HepG2 (cell line): ENCODE measurements around the gene LRRN4. TPM values are rescaled to one million over a fixed set of nuclear protein-coding genes. Genes with fewer than 3 reads are reported as not detected.

Experiments used
- ATAC-seq: fragments of 200-7000 bp; cut with Tn5 transposase; 3 replicates; pipeline ENCODE4 v1.9.1; 2020; ENCODE audit warnings: mild to moderate bottlenecking, moderate library complexity
- BruUV-seq: library from RNA; stranded (reverse); fragments of 400-500 nt; replicated peaks from 2 replicates; lab custom pipeline; 2021; lab: Mats Ljungman, UMichigan
- CTCF ChIA-PET: fragments of 300-600 bp; formaldehyde crosslinking; extraction: SDS; loops from one replicate; lab custom pipeline; 2021; ENCODE audit warnings: low total read pairs, inconsistent platforms, low intra/inter-chr PET ratio; lab: Yijun Ruan, JAX
- POLR2A ChIA-PET: fragments of 350-600 bp; sonication (Branson Sonifier 250); formaldehyde crosslinking; loops from one replicate; lab custom pipeline; 2020; ENCODE audit warnings: antibody characterized with exemption, inconsistent platforms; lab: Yijun Ruan, JAX
- DNase-seq: peaks from one replicate; pipeline ENCODE4 v3.0.0-alpha.2; 2015; ENCODE audit warnings: low spot score
- FAIRE-seq: peaks from 3 replicates; lab custom pipeline; 2011; peaks lifted over from hg19 to GRCh38; lab: Jason Lieb, UNC
- H2AFZ ChIP-seq: one replicate; pipeline ENCODE4 v1.6.1; 2011; ENCODE audit warnings: low read length, inconsistent platforms
- H3K27ac ChIP-seq: fragments of 300-600 bp; 3 replicates; pipeline ENCODE4 v1.8.0; 2011; ENCODE audit warnings: mixed run types, mild to moderate bottlenecking, mixed read lengths, low read length, inconsistent platforms; ENCODE audit not compliant: insufficient read depth; ENCODE audit errors: extremely low read length
- H3K27me3 ChIP-seq, 2 experiments: fragments of 200-600 bp in 1 of 2; 2 replicates in 1 of 2; 3 replicates in 1 of 2; pipeline versions ENCODE4 v1.6.0 to v1.8.0; 2011; ENCODE audit warnings: low read length in 2 of 2, mild to moderate bottlenecking in 2 of 2, moderate library complexity in 2 of 2, inconsistent platforms in 1 of 2; ENCODE audit not compliant: insufficient read depth in 2 of 2, control insufficient read depth in 1 of 2
- H3K36me3 ChIP-seq, 2 experiments: fragments of 200-600 bp in 1 of 2; replicated peaks in 1 of 2; 2 replicates in 1 of 2; 3 replicates in 1 of 2; pipeline versions ENCODE4 v1.5.1 to v1.8.0; 2011; ENCODE audit warnings: low read length in 2 of 2, inconsistent platforms in 1 of 2; ENCODE audit not compliant: insufficient read depth in 2 of 2, control insufficient read depth in 1 of 2
- H3K4me1 ChIP-seq: 2 replicates; pipeline ENCODE4 v1.5.1; 2012; ENCODE audit warnings: low read length, inconsistent platforms; ENCODE audit not compliant: insufficient read depth
- H3K4me2 ChIP-seq: 2 replicates; pipeline ENCODE4 v1.6.0; 2011; ENCODE audit warnings: low read depth, low read length, inconsistent platforms
- H3K4me3 ChIP-seq, 3 experiments: fragments of 200-600 bp in 1 of 3; sonication (generic), shearing (Covaris generic) in 1 of 3; replicated peaks in 1 of 3; 2 replicates each; pipeline ENCODE4 v1.5.1; 2011 to 2016; ENCODE audit warnings: low read length in 3 of 3, inconsistent platforms in 2 of 3, low read depth in 2 of 3, mild to moderate bottlenecking in 2 of 3, control low read depth in 1 of 3, mixed read lengths in 1 of 3; ENCODE audit not compliant: insufficient read depth in 1 of 3
- H3K79me2 ChIP-seq: one replicate; pipeline ENCODE4 v1.6.1; 2011; ENCODE audit warnings: low read length, inconsistent platforms; ENCODE audit not compliant: insufficient read depth
- H3K9ac ChIP-seq: 2 replicates; pipeline ENCODE4 v1.6.0; 2011; ENCODE audit warnings: mild to moderate bottlenecking, low read depth, low read length, inconsistent platforms; ENCODE audit not compliant: insufficient read depth
- H3K9me3 ChIP-seq: 2 replicates; pipeline ENCODE4 v1.5.1; 2012; ENCODE audit warnings: mild to moderate bottlenecking, low read length
- H4K20me1 ChIP-seq: 2 replicates; pipeline ENCODE4 v1.6.0; 2011; ENCODE audit warnings: inconsistent platforms, mild to moderate bottlenecking, low read length, moderate library complexity; ENCODE audit not compliant: insufficient read depth
- FOSL1 ChIP-seq: sonication (generic); formaldehyde crosslinking; IDR thresholded peaks from 2 replicates; pipeline ENCODE4 v1.9.0; 2021; ENCODE audit warnings: missing genetic modification reagents, borderline replicate concordance
- FOXK2 ChIP-seq: fragments of 450-650 bp; IDR thresholded peaks from 2 replicates; pipeline ENCODE4 v1.6.1; 2016
- GABPA ChIP-seq, 2 experiments: IDR thresholded peaks; 2 replicates each; pipeline ENCODE4 v1.6.1; 2011 to 2016; ENCODE audit warnings: low read depth in 2 of 2, low read length in 1 of 2, missing biosample characterization in 1 of 2, missing genetic modification characterization in 1 of 2
- HNRNPK ChIP-seq: fragments of 200-400 bp; formaldehyde crosslinking; IDR thresholded peaks from 2 replicates; pipeline ENCODE4 v1.6.1; 2018; ENCODE audit warnings: low read length, low read depth, moderate library complexity, mild to moderate bottlenecking; ENCODE audit not compliant: poor library complexity, severe bottlenecking
- KDM4B ChIP-seq: sonication (generic); formaldehyde crosslinking; IDR thresholded peaks from 2 replicates; pipeline ENCODE4 v1.4.0; 2020; ENCODE audit warnings: missing genetic modification reagents
- KLF11 ChIP-seq: IDR thresholded peaks from 2 replicates; pipeline ENCODE4 v1.6.1; 2016; ENCODE audit warnings: missing compliant biosample characterization
- MXD1 ChIP-seq: sonication (generic); formaldehyde crosslinking; IDR thresholded peaks from 2 replicates; pipeline ENCODE4 v1.4.0; 2020; ENCODE audit warnings: mild to moderate bottlenecking, missing genetic modification reagents
- NCOA1 ChIP-seq: sonication (generic); formaldehyde crosslinking; IDR thresholded peaks from 2 replicates; pipeline ENCODE4 v1.9.0; 2021; ENCODE audit warnings: missing genetic modification reagents
- REL ChIP-seq: sonication (generic); formaldehyde crosslinking; conservative IDR thresholded peaks from 2 replicates; pipeline ENCODE4 v1.8.0; 2022; ENCODE audit warnings: mild to moderate bottlenecking, missing genetic modification reagents, moderate library complexity
- RXRA ChIP-seq: sonication (generic); formaldehyde crosslinking; IDR thresholded peaks from 2 replicates; pipeline ENCODE4 v1.5.1; 2020; ENCODE audit warnings: missing genetic modification reagents
- SCMH1 ChIP-seq: sonication (generic); formaldehyde crosslinking; IDR thresholded peaks from 2 replicates; pipeline ENCODE4 v1.9.0; 2021; ENCODE audit warnings: missing genetic modification reagents, mild to moderate bottlenecking, borderline replicate concordance
- WGBS: methylation state at CpG from one replicate; pipeline ENCODE4 v1.1.6; 2017; ENCODE audit warnings: low lambda C conversion rate; 5-methylcytosine and 5-hydroxymethylcytosine counted together
- in situ Hi-C: cut with HindIII; loops from 2 replicates; pipeline ENCODE4 v1.10.0; 2017; ENCODE audit warnings: low pct_unique_long_range_greater_than_20kb; ENCODE audit not compliant: extremely low pct_ligation_motif_present
- intact Hi-C: fragments of 100-400 bp; cut with micrococcal nuclease; formaldehyde crosslinking; loops from one replicate; pipeline ENCODE4 v1.10.0; 2022; ENCODE audit not compliant: unreplicated experiment
- polyA plus RNA-seq, 8 experiments: library from polyadenylated mRNA; depleted of rRNA in 3 of 8; stranded (reverse) in 7 of 8; unstranded in 1 of 8; fragments of >200 nt; fragmentation: Illumina TruSeq in 4 of 8; extraction: Trizol in 4 of 8; gene quantifications; 2 replicates each; pipeline versions ENCODE4 v1.2.1 to v1.2.3, GENCODE V29; 2011 to 2016; ENCODE audit warnings: low read depth in 4 of 8, missing spikeins in 1 of 8, mixed read lengths in 1 of 8; ENCODE audit not compliant: insufficient read depth in 1 of 8
- total RNA-seq, 5 experiments: library from RNA; depleted of rRNA; stranded (reverse); fragments of >200 nt; fragmentation: Illumina TruSeq; extraction: Trizol; gene quantifications; 2 replicates each; pipeline ENCODE4 v1.2.3, GENCODE V29; 2016; ENCODE audit warnings: low read depth in 1 of 5

LRRN4 gene
- total and polyA plus RNA-seq, 2 of the 13 experiments (the other 11 are each of a cell fraction or from before 2014, with no cell fraction given), result 0.15 to 0.20 TPM

DNA sequence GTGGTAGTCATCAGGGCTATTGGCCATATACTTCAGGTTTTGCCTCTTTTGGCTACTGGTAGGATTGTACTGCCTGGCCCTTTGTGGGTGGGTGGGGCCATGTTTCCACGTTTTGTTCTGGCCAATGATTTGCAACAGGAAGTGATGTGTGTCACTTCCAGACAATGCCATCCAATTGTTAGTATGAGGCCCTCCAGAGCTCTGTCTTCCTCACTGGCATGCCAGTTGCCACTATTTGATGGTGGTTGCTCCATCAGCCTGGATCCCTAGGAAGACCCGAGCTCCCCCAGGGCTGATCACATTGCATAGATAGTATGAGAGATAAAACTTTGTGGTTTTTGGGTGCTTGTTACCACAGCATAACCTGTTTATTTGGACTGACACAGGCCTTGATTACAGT lies 7.7 kb upstream of the LRRN4 start:
- no TSS peak for BruUV-seq
- Histone ChIP-seq H4K20me1 (no peaks in the 10 kb centered on the region), H3K9ac (no peak overlapping the region), H3K4me1 (peaks cover 6% of the 10 kb centered on the region; the same call in 1 of the 2 replicates), H3K27me3 (no peaks in the 10 kb centered on the region), H3K27ac (no peak overlapping the region), H3K4me3 (no peak overlapping the region), H3K36me3 (no peaks in the 10 kb centered on the region), H2AFZ (no peak overlapping the region), H3K9me3 (no peaks in the 10 kb centered on the region), H3K4me2 (no peak overlapping the region), H3K79me2 (no peaks in the 10 kb centered on the region)
- FAIRE-seq, result no peak
- ChIA-PET CTCF (no interaction called here), POLR2A (interaction anchor here (0.9 kb wide), 1 partner anchor 70 kb away, joined by 5 read pairs; no protein-coding TSS in a partner anchor)
- DNase-seq, result no peak
- in situ Hi-C loops, result no loop called here
- ATAC-seq, result no peak
- WGBS, result 40% methylated on average over 2 of the region's 2 CpGs
- intact Hi-C loops, result no loop called here
- TF ChIP-seq HNRNPK, result peak; percentile 82
- TF ChIP-seq NCOA1 (CRISPR knock-in tag), result no peak

GRCh38 chr20:6060213-6060612 lies 6.4 kb upstream of the LRRN4 start:
- Histone ChIP-seq H3K36me3 (no peaks in the 10 kb centered on the region), H4K20me1 (no peaks in the 10 kb centered on the region), H3K27ac (no peak overlapping the region), H3K79me2 (no peaks in the 10 kb centered on the region), H3K27me3 (no peaks in the 10 kb centered on the region), H3K9ac (no peak overlapping the region), H3K4me1 (peaks cover 15% of the 10 kb centered on the region)
- in situ Hi-C loops, result no loop called here
- no peak for DNase-seq
- no peak for FAIRE-seq
- no peak for ATAC-seq
- no peak for TF ChIP-seq GABPA (IDR thresholded peaks at IDR 0.05; ENCODE audit: low read depth, low read length)
- TF ChIP-seq GABPA (CRISPR knock-in tag; IDR thresholded peaks at IDR 0.05; ENCODE audit: low read depth), result no peak
- TF ChIP-seq KLF11 (CRISPR knock-in tag), result no peak
- no peak for TF ChIP-seq FOXK2
- TF ChIP-seq FOSL1, result no peak
- no peak for TF ChIP-seq KDM4B (CRISPR knock-in tag)
- no peak for TF ChIP-seq REL (CRISPR knock-in tag)
- TF ChIP-seq SCMH1 (CRISPR knock-in tag), result no peak
- TF ChIP-seq MXD1 (CRISPR knock-in tag), result no peak
- TF ChIP-seq RXRA (CRISPR knock-in tag), result no peak
- TF ChIP-seq, all 625 proteins: peak for 0
- Histone ChIP-seq H3K9me3 (no peaks in the 10 kb centered on the region), H3K4me2 (no peak overlapping the region), H2AFZ (no peak overlapping the region), H3K4me3 (no peak overlapping the region)
- intact Hi-C loops, result no loop called here
- no TSS peak for BruUV-seq
- CTCF ChIA-PET, result no interaction called here
- 41% methylated on average over 6 of the region's 6 CpGs for WGBS
- POLR2A ChIA-PET, result no interaction called here
